H1 (cell line): ENCODE results near the gene KCTD16. TPM values are rescaled to one million over a fixed set of nuclear protein-coding genes. Genes with fewer than 3 reads are reported as not detected.

ENCODE experiments used
- E2F6 ChIP-seq: IDR thresholded peaks from 2 replicates; pipeline ENCODE4 v1.6.1; 2012; ENCODE audit warnings: inconsistent platforms
- HDAC2 ChIP-seq, 2 experiments: fragments of 300-600 bp in 1 of 2; sonication (generic) in 1 of 2; IDR thresholded peaks; 2 replicates each; pipeline ENCODE4 v1.6.1; 2011 to 2012; ENCODE audit warnings: low read depth in 2 of 2, low read length in 2 of 2, mild to moderate bottlenecking in 2 of 2, moderate library complexity in 2 of 2, borderline replicate concordance in 1 of 2, inconsistent platforms in 1 of 2
- MAX ChIP-seq: IDR thresholded peaks from 2 replicates; pipeline ENCODE4 v1.6.1; 2012; ENCODE audit warnings: inconsistent platforms
- SP4 ChIP-seq: IDR thresholded peaks from 2 replicates; pipeline ENCODE4 v1.6.1; 2012; ENCODE audit warnings: low read length, inconsistent platforms
- polyA plus RNA-seq, 7 experiments: library from polyadenylated mRNA; depleted of rRNA in 3 of 7; stranded (reverse) in 5 of 7; unstranded in 2 of 7; fragments of >200 nt in 5 of 7; fragments of 200-250 nt in 2 of 7; gene quantifications; 1 replicate in 5 of 7; 2 replicates in 1 of 7; 4 replicates in 1 of 7; pipeline versions ENCODE4 v1.2.1 to v1.2.3, GENCODE V29; 2011 to 2013; ENCODE audit warnings: missing spikeins in 2 of 7, mixed read lengths in 2 of 7
- total RNA-seq: library from RNA; stranded (reverse); fragmentation: NEBNext Ultra II Directional; extraction: Animal tissue kit (Norgen Biotek cat#: 25700); gene quantifications from 2 replicates; pipeline ENCODE4 v1.2.1, GENCODE V29; 2021
- TF ChIP-seq, protein P1 (sequence below): IDR thresholded peaks from 2 replicates; pipeline ENCODE4 v1.6.1; 2011; ENCODE audit warnings: low read depth, mild to moderate bottlenecking, low read length; ENCODE audit not compliant: insufficient read depth

The KCTD16 gene
- total and polyA plus RNA-seq, 2 of the 8 experiments (the other 6 are each of a cell fraction or from before 2014, with no cell fraction given): 0.03 to 0.24 TPM

GRCh38 chr5:144481861-144482260 is 311.2 kb downstream of the KCTD16 start (continued):
- TF ChIP-seq HDAC2 (IDR thresholded peaks at IDR 0.05; ENCODE audit: borderline replicate concordance in 1 of 2, low read depth in 2 of 2, low read length in 2 of 2) (no peak), MAX (no peak), E2F6 (no peak), SP4 (no peak)
- TF ChIP-seq, protein P1, sequence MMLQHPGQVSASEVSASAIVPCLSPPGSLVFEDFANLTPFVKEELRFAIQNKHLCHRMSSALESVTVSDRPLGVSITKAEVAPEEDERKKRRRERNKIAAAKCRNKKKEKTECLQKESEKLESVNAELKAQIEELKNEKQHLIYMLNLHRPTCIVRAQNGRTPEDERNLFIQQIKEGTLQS: no peak
- TF ChIP-seq, all 59 proteins: peak for 0
